ENCODE results near the gene CHAD. TPM values are rescaled to one million over a fixed set of nuclear protein-coding genes. Genes with fewer than 3 reads are reported as not detected.

CHAD gene
- total and polyA plus RNA-seq, 2 donors (not counting 3 experiments of a cell fraction or from before 2014, with no cell fraction given) = not detected

DNA sequence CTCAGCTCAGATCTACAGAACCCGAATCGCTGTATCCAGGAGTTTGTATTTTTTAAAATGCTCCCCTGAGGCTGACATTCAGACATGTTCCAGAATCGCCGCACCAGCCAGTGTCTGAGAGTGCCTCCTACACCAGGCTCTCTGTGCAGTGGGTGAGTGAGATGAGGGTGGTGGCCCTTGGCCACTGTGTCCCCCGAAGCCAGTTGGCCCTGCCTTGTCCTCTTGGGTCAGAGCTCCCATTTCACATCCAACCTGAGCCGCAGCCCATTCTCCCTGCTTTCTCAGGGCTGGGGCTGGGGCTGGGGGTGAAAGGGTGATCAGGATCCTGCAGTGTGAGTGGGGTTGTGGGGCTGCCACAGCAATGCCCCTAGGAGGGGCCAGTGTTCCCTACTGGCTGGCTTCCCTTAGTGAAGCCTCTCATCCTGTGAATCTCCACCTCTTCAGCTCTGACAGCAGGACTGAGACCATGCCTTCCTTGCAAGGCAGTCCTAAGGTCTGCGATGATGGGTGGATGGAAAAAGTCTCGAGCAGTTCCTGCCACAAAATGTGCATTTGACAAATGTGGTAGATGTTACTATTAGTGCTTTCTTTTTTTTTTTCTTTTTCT lies 26.6 kb upstream of the CHAD start:
- no peak overlapping the region for H3K9ac ChIP-seq (replicated peaks; ENCODE audit: extremely low read depth, insufficient read depth, low read length)
- H3K27ac ChIP-seq (ENCODE audit: insufficient read depth, low read depth, low read length) = no peak overlapping the region
- H3K4me2 ChIP-seq (ENCODE audit: insufficient read depth, low read length) = no peak overlapping the region
- FAIRE-seq = no peak
- no peaks in the 10 kb centered on the region for H3K79me2 ChIP-seq (ENCODE audit: control insufficient read depth, insufficient read depth, low read length)
- H3K4me1 ChIP-seq (ENCODE audit: control insufficient read depth, extremely low read depth, insufficient read depth, low read length) = no peaks in the 10 kb centered on the region
- no peak overlapping the region for H2AFZ ChIP-seq (ENCODE audit: low read depth, low read length)
- TF ChIP-seq GATA2 (IDR thresholded peaks at IDR 0.05; ENCODE audit: insufficient read depth, insufficient read length, low read depth, low read length) = no peak
- no peak for TF ChIP-seq FOS (IDR thresholded peaks at IDR 0.05; ENCODE audit: borderline replicate concordance, insufficient read depth, low read length)
- no peak for TF ChIP-seq JUN (IDR thresholded peaks at IDR 0.05; ENCODE audit: borderline replicate concordance, insufficient read depth, insufficient read length, low read depth)
- TF ChIP-seq, protein P1, sequence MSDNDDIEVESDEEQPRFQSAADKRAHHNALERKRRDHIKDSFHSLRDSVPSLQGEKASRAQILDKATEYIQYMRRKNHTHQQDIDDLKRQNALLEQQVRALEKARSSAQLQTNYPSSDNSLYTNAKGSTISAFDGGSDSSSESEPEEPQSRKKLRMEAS (IDR thresholded peaks at IDR 0.05; ENCODE audit: insufficient read depth, insufficient read length) = no peak
- no peak for TF ChIP-seq EZH2 (IDR thresholded peaks at IDR 0.05; ENCODE audit: borderline replicate concordance, low read depth, low read length, severe bottlenecking)
- no peak for TF ChIP-seq POLR2AphosphoS5 (IDR thresholded peaks at IDR 0.05; ENCODE audit: insufficient read depth, low read depth, low read length)
- TF ChIP-seq POLR2A (IDR thresholded peaks at IDR 0.05; ENCODE audit: low read depth, low read length) = no peak
- no peak for TF ChIP-seq MYC (IDR thresholded peaks at IDR 0.05; ENCODE audit: low read depth, low read length)
- no peak for TF ChIP-seq CTCF (IDR thresholded peaks at IDR 0.05; ENCODE audit: extremely low read depth in 1 of 2, insufficient read depth in 1 of 2, low read depth in 1 of 2, low read length in 2 of 2)
- H4K20me1 ChIP-seq (replicated peaks; ENCODE audit: control insufficient read depth, extremely low read depth, insufficient read depth, low read length) = no peaks in the 10 kb centered on the region
- H3K9me1 ChIP-seq (replicated peaks; ENCODE audit: control insufficient read depth, extremely low read depth, insufficient read depth, low read length) = no peaks in the 10 kb centered on the region
- no peaks in the 10 kb centered on the region for H3K9me3 ChIP-seq (replicated peaks; ENCODE audit: control insufficient read depth, insufficient read depth, low read length)
- intact Hi-C loops (cut with micrococcal nuclease) = no loop called here
- H3K36me3 ChIP-seq (ENCODE audit: control insufficient read depth in 2 of 2, extremely low read depth in 1 of 2, insufficient read depth in 2 of 2, low read length in 2 of 2) = no peaks in the 10 kb centered on the region
- no TSS peak for BruUV-seq (replicated peaks)
- dilution Hi-C loops (cut with MboI; ENCODE audit: extremely low pct_ligation_motif_present, low sequenced_read_pairs) = no loop called here
- H3K4me3 ChIP-seq (replicated peaks in 1 of 3; ENCODE audit: insufficient read depth in 1 of 3, low read depth in 1 of 3, low read length in 3 of 3) = no peak overlapping the region
- CTCF ChIA-PET = interaction anchor here (0.9 to 1.1 kb wide), 2 partner anchors 8 to 131 kb away, joined by 3 read pairs; no protein-coding TSS in a partner anchor
- peaks cover 0 to 2% of the 10 kb centered on the region in 2 experiments for H3K27me3 ChIP-seq (ENCODE audit: control insufficient read depth in 2 of 2, insufficient read depth in 2 of 2, low read length in 2 of 2)
- DNase-seq (ENCODE audit: low read depth, low spot score) = no peak
- POLR2A ChIA-PET = no interaction called here
